ENCODE results near the gene LRRC75A.

DNA sequence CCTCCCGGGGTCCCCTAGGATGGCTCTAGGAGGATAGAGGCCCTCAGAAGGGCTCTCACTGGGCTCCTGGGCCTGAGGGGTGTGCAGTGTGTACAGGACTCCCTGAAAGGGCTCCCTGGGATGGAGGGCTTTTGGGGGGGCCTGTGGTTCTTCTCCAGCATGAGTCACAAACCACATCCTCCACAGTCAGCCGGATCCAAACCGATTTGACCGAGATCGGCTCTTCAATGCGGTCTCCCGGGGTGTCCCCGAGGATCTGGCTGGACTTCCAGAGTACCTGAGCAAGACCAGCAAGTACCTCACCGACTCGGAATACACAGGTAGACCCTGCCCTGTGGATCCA is 72.1 kb downstream of the LRRC75A start:
- TF ChIP-seq, protein P1, sequence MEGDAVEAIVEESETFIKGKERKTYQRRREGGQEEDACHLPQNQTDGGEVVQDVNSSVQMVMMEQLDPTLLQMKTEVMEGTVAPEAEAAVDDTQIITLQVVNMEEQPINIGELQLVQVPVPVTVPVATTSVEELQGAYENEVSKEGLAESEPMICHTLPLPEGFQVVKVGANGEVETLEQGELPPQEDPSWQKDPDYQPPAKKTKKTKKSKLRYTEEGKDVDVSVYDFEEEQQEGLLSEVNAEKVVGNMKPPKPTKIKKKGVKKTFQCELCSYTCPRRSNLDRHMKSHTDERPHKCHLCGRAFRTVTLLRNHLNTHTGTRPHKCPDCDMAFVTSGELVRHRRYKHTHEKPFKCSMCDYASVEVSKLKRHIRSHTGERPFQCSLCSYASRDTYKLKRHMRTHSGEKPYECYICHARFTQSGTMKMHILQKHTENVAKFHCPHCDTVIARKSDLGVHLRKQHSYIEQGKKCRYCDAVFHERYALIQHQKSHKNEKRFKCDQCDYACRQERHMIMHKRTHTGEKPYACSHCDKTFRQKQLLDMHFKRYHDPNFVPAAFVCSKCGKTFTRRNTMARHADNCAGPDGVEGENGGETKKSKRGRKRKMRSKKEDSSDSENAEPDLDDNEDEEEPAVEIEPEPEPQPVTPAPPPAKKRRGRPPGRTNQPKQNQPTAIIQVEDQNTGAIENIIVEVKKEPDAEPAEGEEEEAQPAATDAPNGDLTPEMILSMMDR (IDR thresholded peaks at IDR 0.05; ENCODE audit: extremely low read depth in 1 of 2, insufficient read depth in 1 of 2, low read depth in 1 of 2, low read length in 2 of 2) = no peak
- TF ChIP-seq JUN (IDR thresholded peaks at IDR 0.05; ENCODE audit: borderline replicate concordance, insufficient read depth, insufficient read length, low read depth) = no peak
- no peak for TF ChIP-seq POLR2A (IDR thresholded peaks at IDR 0.05; ENCODE audit: low read depth, low read length)
- TF ChIP-seq, protein P2, sequence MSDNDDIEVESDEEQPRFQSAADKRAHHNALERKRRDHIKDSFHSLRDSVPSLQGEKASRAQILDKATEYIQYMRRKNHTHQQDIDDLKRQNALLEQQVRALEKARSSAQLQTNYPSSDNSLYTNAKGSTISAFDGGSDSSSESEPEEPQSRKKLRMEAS (IDR thresholded peaks at IDR 0.05; ENCODE audit: insufficient read depth, insufficient read length) = no peak
- no peak for TF ChIP-seq POLR2AphosphoS5 (IDR thresholded peaks at IDR 0.05; ENCODE audit: insufficient read depth, low read depth, low read length)
- no peak for TF ChIP-seq EZH2 (IDR thresholded peaks at IDR 0.05; ENCODE audit: borderline replicate concordance, low read depth, low read length, severe bottlenecking)

Data from endothelial cell of umbilical vein (primary cell).